ENCODE measurements around the gene RBM33. TPM values are rescaled to one million over a fixed set of nuclear protein-coding genes. Genes with fewer than 3 reads are reported as not detected.
A peak's percentile ranks its signal among the peaks of the same experiment; 100 is the strongest.

RBM33 gene
- total and polyA plus RNA-seq, 2 of the 13 experiments (the other 11 are each of a cell fraction or from before 2014, with no cell fraction given), result 12.4 to 28.9 TPM

- TF ChIP-seq CBX2 (IDR thresholded peaks at IDR 0.05; ENCODE audit: low read depth, low read length) (no peak), CBX2 (CRISPR knock-in tag; IDR thresholded peaks at IDR 0.05; ENCODE audit: low read depth) (no peak), RXRB (CRISPR knock-in tag; IDR thresholded peaks at IDR 0.05; ENCODE audit: borderline replicate concordance) (peak; percentile 76), RELA (CRISPR knock-in tag; IDR thresholded peaks at IDR 0.05) (no peak), NFRKB (IDR thresholded peaks at IDR 0.05) (no peak), SAFB2 (CRISPR knock-in tag; IDR thresholded peaks at IDR 0.05; ENCODE audit: borderline replicate concordance, low read depth) (no peak), PAXIP1 (CRISPR knock-in tag; conservative IDR thresholded peaks at IDR 0.05) (0 out of 2 replicates have a peak, but pooled peaks have one; percentile 12), PAF1 (CRISPR knock-in tag; IDR thresholded peaks at IDR 0.05) (no peak)
These were observed 8.0 kb downstream of the RBM33 start (continued) for GRCh38 chr7:155652156-155653114.

- Histone ChIP-seq H2AFZ (ENCODE audit: low read length) (no peak overlapping the region), H3K4me1 (ENCODE audit: insufficient read depth, low read length) (peaks cover 71% of the 10 kb centered on the region), H3K4me3 (replicated peaks in 1 of 3; ENCODE audit: insufficient read depth in 1 of 3, low read depth in 2 of 3, low read length in 3 of 3) (no peak overlapping the region), H3K27ac (ENCODE audit: extremely low read length, insufficient read depth, low read length) (no peak overlapping the region), H3K9me3 (ENCODE audit: low read length) (peaks cover 3% of the 10 kb centered on the region; the same call in 1 of the 2 replicates), H4K20me1 (ENCODE audit: insufficient read depth, low read length) (peaks cover 91% of the 10 kb centered on the region), H3K27me3 (ENCODE audit: control insufficient read depth in 1 of 2, insufficient read depth in 2 of 2, low read length in 2 of 2) (no peaks in the 10 kb centered on the region), H3K36me3 (replicated peaks in 1 of 2; ENCODE audit: control insufficient read depth in 1 of 2, insufficient read depth in 2 of 2, low read length in 2 of 2) (no peaks in the 10 kb centered on the region; a peak in 2 of 5 replicates), H3K4me2 (ENCODE audit: low read depth, low read length) (peak overlapping the region; percentile 45; the same call in 1 of the 2 replicates), H3K79me2 (ENCODE audit: insufficient read depth, low read length) (peaks cover 100% of the 10 kb centered on the region), H3K9ac (ENCODE audit: insufficient read depth, low read depth, low read length) (no peak overlapping the region)
- BruUV-seq (replicated peaks), result no TSS peak
- ChIA-PET CTCF (ENCODE audit: low intra/inter-chr PET ratio, low total read pairs) (no interaction called here), POLR2A (no interaction called here)
- intact Hi-C loops (cut with micrococcal nuclease; ENCODE audit: unreplicated experiment), result no loop called here
- DNase-seq (ENCODE audit: low spot score), result no peak
- ATAC-seq, result peak; percentile 52; the same call in 2 of the 3 replicates
- no peak for FAIRE-seq
- in situ Hi-C loops (cut with HindIII; ENCODE audit: extremely low pct_ligation_motif_present, low pct_unique_long_range_greater_than_20kb), result no loop called here
- WGBS (ENCODE audit: low lambda C conversion rate), result 52% methylated on average over 2 of the region's 2 CpGs
- TF ChIP-seq GATAD2A (CRISPR knock-in tag; IDR thresholded peaks at IDR 0.05), result peak; percentile 45; the same call in 1 of the 2 replicates
- peak; percentile 60; the same call in 1 of the 2 replicates for TF ChIP-seq FOSL2 (CRISPR knock-in tag; IDR thresholded peaks at IDR 0.05)
- no peak for TF ChIP-seq SIN3B (IDR thresholded peaks at IDR 0.05; ENCODE audit: low read length)
- TF ChIP-seq HBP1 (CRISPR knock-in tag; IDR thresholded peaks at IDR 0.05; ENCODE audit: low read depth), result no peak
- no peak for TF ChIP-seq ZNF367 (CRISPR knock-in tag; IDR thresholded peaks at IDR 0.05; ENCODE audit: borderline replicate concordance)
- no peak for TF ChIP-seq GZF1 (CRISPR knock-in tag; IDR thresholded peaks at IDR 0.05)
- TF ChIP-seq FOXA3 (CRISPR knock-in tag; IDR thresholded peaks at IDR 0.05), result peak; percentile 39; the same call in 1 of the 2 replicates
- no peak for TF ChIP-seq ZNF878 (CRISPR knock-in tag; IDR thresholded peaks at IDR 0.05)
- TF ChIP-seq ATAD3A (CRISPR knock-in tag; IDR thresholded peaks at IDR 0.05), result no peak
- TF ChIP-seq DNMT3B (CRISPR knock-in tag; conservative IDR thresholded peaks at IDR 0.05), result no peak
These were observed 9.3 kb downstream of the RBM33 start for GRCh38 chr7:155653803-155654202.
